ENCODE measurements around the gene TACR1.

GRCh38 chr2:75155115-75155514 is 44.2 kb downstream of the TACR1 start:
- TF ChIP-seq CTCF (IDR thresholded peaks at IDR 0.05) = no peak
- TF ChIP-seq EP300 (IDR thresholded peaks at IDR 0.05) = no peak
- TF ChIP-seq POLR2AphosphoS5 (IDR thresholded peaks at IDR 0.05) = no peak
- no peak for TF ChIP-seq POLR2A (IDR thresholded peaks at IDR 0.05; ENCODE audit: low read depth)
